ENCODE data around the gene SEMA6B. TPM values are rescaled to one million over a fixed set of nuclear protein-coding genes. Genes with fewer than 3 reads are reported as not detected.
A peak's percentile ranks its signal among the peaks of the same experiment; 100 is the strongest.

SEMA6B gene
- 2.7 TPM for polyA plus RNA-seq (2013, experiment 1 of 2)
- polyA plus RNA-seq (2013, experiment 2 of 2), result 2.6 TPM

- Histone ChIP-seq H3K27ac (ENCODE audit: low read length, poor library complexity, severe bottlenecking) (no peak within 1 kb of the TSS), H2AFZ (ENCODE audit: low read depth, low read length) (no peak within 1 kb of the TSS), H3K79me1 (replicated peaks; ENCODE audit: low read length, poor library complexity, severe bottlenecking) (no peaks in the 10 kb centered on the region), H3K4ac (ENCODE audit: low read depth in 1 of 2, low read length in 2 of 2) (peak within 1 kb of the TSS in 1 of 2 experiments; percentile 32), H3K18ac (ENCODE audit: low read depth in 1 of 2, low read length in 2 of 2) (no peak within 1 kb of the TSS), H3K9ac (ENCODE audit: low read length) (no peak within 1 kb of the TSS), H2BK5ac (ENCODE audit: low read depth, low read length, poor library complexity, severe bottlenecking) (no peak within 1 kb of the TSS), H3K36me3 (ENCODE audit: control insufficient read depth in 1 of 2, insufficient read depth in 2 of 2, low read depth in 1 of 2, low read length in 2 of 2) (peaks cover 0 to 16% of the 10 kb centered on the region in 2 experiments), H2BK12ac (ENCODE audit: low read length in 2 of 2) (no peak within 1 kb of the TSS), H4K8ac (ENCODE audit: low read length) (peak within 1 kb of the TSS; percentile 12), H3K4me2 (ENCODE audit: low read length, poor library complexity, severe bottlenecking) (no peak within 1 kb of the TSS), H3K27me3 (ENCODE audit: control insufficient read depth in 1 of 2, insufficient read depth in 1 of 2, low read length in 2 of 2) (peaks cover 0 to 17% of the 10 kb centered on the region in 2 experiments), H2BK15ac (ENCODE audit: low read depth, poor library complexity, severe bottlenecking) (no peak within 1 kb of the TSS), H3K23ac (ENCODE audit: low read length in 2 of 2) (no peak within 1 kb of the TSS), H4K91ac (ENCODE audit: low read length) (no peak within 1 kb of the TSS), H3K4me1 (ENCODE audit: control insufficient read depth, insufficient read depth, low read depth, low read length) (peaks cover 8% of the 10 kb centered on the region), H2AK5ac (ENCODE audit: low read length, severe bottlenecking) (no peak within 1 kb of the TSS), H2BK120ac (ENCODE audit: low read depth, low read length) (no peak within 1 kb of the TSS), H3K4me3 (ENCODE audit: insufficient read depth in 1 of 2, low read depth in 1 of 2, low read length in 2 of 2) (no peak within 1 kb of the TSS), H3K14ac (ENCODE audit: low read length in 2 of 2) (no peak within 1 kb of the TSS), H3K9me3 (ENCODE audit: control insufficient read depth, low read length) (no peaks in the 10 kb centered on the region)
- 46% methylated on average over 13 of the region's 13 CpGs for whole genome bisulfite sequencing
- DNase-seq, result peak; percentile 29
Observed at GRCh38 chr19:4559569-4559968, at the start of gene SEMA6B. Gene SEMA6B (minus strand): TSS chr19:4559684. CDS start chr19:4558457, 1,227 bp downstream.

GRCh38 chr19:4606921-4607678 is 47.6 kb upstream of the SEMA6B start:
- H3K36me3 ChIP-seq (ENCODE audit: control insufficient read depth in 1 of 2, insufficient read depth in 2 of 2, low read depth in 1 of 2, low read length in 2 of 2), result no peaks in the 10 kb centered on the region
- H4K91ac ChIP-seq (ENCODE audit: low read length), result no peak overlapping the region
- H3K9ac ChIP-seq (ENCODE audit: low read length), result no peak overlapping the region
- H3K27me3 ChIP-seq (ENCODE audit: control insufficient read depth in 1 of 2, insufficient read depth in 1 of 2, low read length in 2 of 2), result peaks cover 26 to 73% of the 10 kb centered on the region in 2 experiments
- no peak overlapping the region for H4K8ac ChIP-seq (ENCODE audit: low read length)
- H3K4me1 ChIP-seq (ENCODE audit: control insufficient read depth, insufficient read depth, low read depth, low read length), result peaks cover 8% of the 10 kb centered on the region
- H2AK5ac ChIP-seq (ENCODE audit: low read length, severe bottlenecking), result no peak overlapping the region
- no peak overlapping the region for H3K4ac ChIP-seq (ENCODE audit: low read depth in 1 of 2, low read length in 2 of 2)
- no peak overlapping the region for H3K23ac ChIP-seq (ENCODE audit: low read length in 2 of 2)
- no peak overlapping the region for H2BK120ac ChIP-seq (ENCODE audit: low read depth, low read length)
- H3K4me2 ChIP-seq (ENCODE audit: low read length, poor library complexity, severe bottlenecking), result no peak overlapping the region
- no peaks in the 10 kb centered on the region for H3K79me1 ChIP-seq (replicated peaks; ENCODE audit: low read length, poor library complexity, severe bottlenecking)
- no peak overlapping the region for H3K4me3 ChIP-seq (ENCODE audit: insufficient read depth in 1 of 2, low read depth in 1 of 2, low read length in 2 of 2)
- H2BK15ac ChIP-seq (ENCODE audit: low read depth, poor library complexity, severe bottlenecking), result no peak overlapping the region
- H3K27ac ChIP-seq (ENCODE audit: low read length, poor library complexity, severe bottlenecking), result no peak overlapping the region
- no peaks in the 10 kb centered on the region for H3K9me3 ChIP-seq (ENCODE audit: control insufficient read depth, low read length)
- H3K14ac ChIP-seq (ENCODE audit: low read length in 2 of 2), result no peak overlapping the region
- 15% methylated on average over 35 of the region's 35 CpGs for WGBS
- H3K18ac ChIP-seq (ENCODE audit: low read depth in 1 of 2, low read length in 2 of 2), result no peak overlapping the region
- no peak overlapping the region for H2BK5ac ChIP-seq (ENCODE audit: low read depth, low read length, poor library complexity, severe bottlenecking)
- no peak overlapping the region for H2AFZ ChIP-seq (ENCODE audit: low read depth, low read length)
- H2BK12ac ChIP-seq (ENCODE audit: low read length in 2 of 2), result no peak overlapping the region
- peak; percentile 24 for DNase-seq

DNA sequence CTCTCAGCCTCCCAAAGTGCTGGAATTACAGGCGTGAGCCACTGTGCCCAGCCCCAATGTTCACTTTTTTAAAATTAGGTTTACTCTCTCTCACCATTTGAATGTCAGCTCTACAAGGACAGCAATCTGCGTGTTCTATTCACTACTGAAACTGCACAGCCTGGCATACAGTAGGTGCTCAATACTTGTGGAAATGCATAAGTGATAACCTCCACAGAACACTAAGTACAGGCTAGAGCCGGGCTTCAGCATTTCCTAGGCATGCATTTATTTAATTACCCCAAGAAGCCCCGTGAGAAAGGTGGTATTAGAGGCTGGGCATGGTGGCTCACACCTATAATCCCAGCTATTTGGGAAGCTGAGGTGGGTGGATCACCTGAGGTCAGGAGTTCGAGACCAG is 46.7 kb upstream of the SEMA6B start:
- H2BK15ac ChIP-seq (ENCODE audit: low read depth, poor library complexity, severe bottlenecking), result no peak overlapping the region
- H2AK5ac ChIP-seq (ENCODE audit: low read length, severe bottlenecking), result no peak overlapping the region
- no peak overlapping the region for H3K23ac ChIP-seq (ENCODE audit: low read length in 2 of 2)
- 77% methylated on average over 5 of the region's 5 CpGs for WGBS
- H3K4me1 ChIP-seq (ENCODE audit: control insufficient read depth, insufficient read depth, low read depth, low read length), result peaks cover 8% of the 10 kb centered on the region
- no peak for DNase-seq
- no peak overlapping the region for H3K14ac ChIP-seq (ENCODE audit: low read length in 2 of 2)
- H4K91ac ChIP-seq (ENCODE audit: low read length), result no peak overlapping the region
- no peak overlapping the region for H2BK5ac ChIP-seq (ENCODE audit: low read depth, low read length, poor library complexity, severe bottlenecking)
- H3K36me3 ChIP-seq (ENCODE audit: control insufficient read depth in 1 of 2, insufficient read depth in 2 of 2, low read depth in 1 of 2, low read length in 2 of 2), result no peaks in the 10 kb centered on the region
- H3K4me3 ChIP-seq (ENCODE audit: insufficient read depth in 1 of 2, low read depth in 1 of 2, low read length in 2 of 2), result no peak overlapping the region
- H3K79me1 ChIP-seq (replicated peaks; ENCODE audit: low read length, poor library complexity, severe bottlenecking), result no peaks in the 10 kb centered on the region
- H2AFZ ChIP-seq (ENCODE audit: low read depth, low read length), result no peak overlapping the region
- peaks cover 23 to 71% of the 10 kb centered on the region in 2 experiments for H3K27me3 ChIP-seq (ENCODE audit: control insufficient read depth in 1 of 2, insufficient read depth in 1 of 2, low read length in 2 of 2)
- no peak overlapping the region for H3K4me2 ChIP-seq (ENCODE audit: low read length, poor library complexity, severe bottlenecking)
- no peak overlapping the region for H4K8ac ChIP-seq (ENCODE audit: low read length)
- H3K9ac ChIP-seq (ENCODE audit: low read length), result no peak overlapping the region
- H3K9me3 ChIP-seq (ENCODE audit: control insufficient read depth, low read length), result no peaks in the 10 kb centered on the region
- no peak overlapping the region for H2BK120ac ChIP-seq (ENCODE audit: low read depth, low read length)
- no peak overlapping the region for H3K27ac ChIP-seq (ENCODE audit: low read length, poor library complexity, severe bottlenecking)
- H3K4ac ChIP-seq (ENCODE audit: low read depth in 1 of 2, low read length in 2 of 2), result no peak overlapping the region
- H2BK12ac ChIP-seq (ENCODE audit: low read length in 2 of 2), result no peak overlapping the region
- H3K18ac ChIP-seq (ENCODE audit: low read depth in 1 of 2, low read length in 2 of 2), result no peak overlapping the region

- H2BK12ac ChIP-seq (ENCODE audit: low read length in 2 of 2), result no peak overlapping the region
- H3K4me2 ChIP-seq (ENCODE audit: low read length, poor library complexity, severe bottlenecking), result no peak overlapping the region
- WGBS, result 63% methylated on average over 5 of the region's 6 CpGs
- no peak overlapping the region for H3K4me3 ChIP-seq (ENCODE audit: insufficient read depth in 1 of 2, low read depth in 1 of 2, low read length in 2 of 2)
- peaks cover 5% of the 10 kb centered on the region for H3K4me1 ChIP-seq (ENCODE audit: control insufficient read depth, insufficient read depth, low read depth, low read length)
- H4K91ac ChIP-seq (ENCODE audit: low read length), result no peak overlapping the region
- no peaks in the 10 kb centered on the region for H3K9me3 ChIP-seq (ENCODE audit: control insufficient read depth, low read length)
- no peak overlapping the region for H4K8ac ChIP-seq (ENCODE audit: low read length)
- no peak overlapping the region for H2BK5ac ChIP-seq (ENCODE audit: low read depth, low read length, poor library complexity, severe bottlenecking)
- H2AK5ac ChIP-seq (ENCODE audit: low read length, severe bottlenecking), result no peak overlapping the region
- H3K14ac ChIP-seq (ENCODE audit: low read length in 2 of 2), result no peak overlapping the region
- H3K23ac ChIP-seq (ENCODE audit: low read length in 2 of 2), result no peak overlapping the region
- H3K79me1 ChIP-seq (replicated peaks; ENCODE audit: low read length, poor library complexity, severe bottlenecking), result no peaks in the 10 kb centered on the region
- no peak overlapping the region for H3K9ac ChIP-seq (ENCODE audit: low read length)
- H3K18ac ChIP-seq (ENCODE audit: low read depth in 1 of 2, low read length in 2 of 2), result no peak overlapping the region
- peaks cover 19 to 69% of the 10 kb centered on the region in 2 experiments for H3K27me3 ChIP-seq (ENCODE audit: control insufficient read depth in 1 of 2, insufficient read depth in 1 of 2, low read length in 2 of 2)
- H3K4ac ChIP-seq (ENCODE audit: low read depth in 1 of 2, low read length in 2 of 2), result no peak overlapping the region
- H2AFZ ChIP-seq (ENCODE audit: low read depth, low read length), result no peak overlapping the region
- H2BK120ac ChIP-seq (ENCODE audit: low read depth, low read length), result no peak overlapping the region
- no peaks in the 10 kb centered on the region for H3K36me3 ChIP-seq (ENCODE audit: control insufficient read depth in 1 of 2, insufficient read depth in 2 of 2, low read depth in 1 of 2, low read length in 2 of 2)
- DNase-seq, result no peak
- H3K27ac ChIP-seq (ENCODE audit: low read length, poor library complexity, severe bottlenecking), result no peak overlapping the region
- H2BK15ac ChIP-seq (ENCODE audit: low read depth, poor library complexity, severe bottlenecking), result no peak overlapping the region
Observed at GRCh38 chr19:4604912-4605311, 45.4 kb upstream of the SEMA6B start.
